ENCODE results near the gene RENBP.

GRCh38 chrX:153927672-153927921, 16.8 kb downstream of the RENBP start:
- TF ChIP-seq FOXM1 (IDR thresholded peaks at IDR 0.05; ENCODE audit: borderline replicate concordance, low read depth) (no peak), EP300 (IDR thresholded peaks at IDR 0.05; ENCODE audit: borderline replicate concordance) (no peak), NFIC (IDR thresholded peaks at IDR 0.05) (no peak), USF1 (IDR thresholded peaks at IDR 0.05) (no peak), MAX (IDR thresholded peaks at IDR 0.05) (no peak)

Data from Ishikawa (cell line).